Liver (tissue), 3 donors: Measurements from ENCODE around the gene OR52K2.

Source experiments
- EGR1 ChIP-seq, 2 donors: IDR thresholded peaks; 2 replicates each; pipeline ENCODE4 v1.6.1; 2016 to 2018; ENCODE audit warnings: antibody characterized with exemption in 2 of 2, low read depth in 2 of 2
- FOXA1 ChIP-seq: IDR thresholded peaks from 2 replicates; pipeline ENCODE4 v1.6.1; 2016; ENCODE audit warnings: antibody characterized with exemption
- FOXA2 ChIP-seq: IDR thresholded peaks from 2 replicates; pipeline ENCODE4 v1.6.1; 2016; ENCODE audit warnings: antibody characterized with exemption
- GABPA ChIP-seq, 2 donors: IDR thresholded peaks in 1 of 2; conservative IDR thresholded peaks in 1 of 2; 2 replicates each; pipeline ENCODE4 v1.6.1; 2016; ENCODE audit warnings: antibody characterized with exemption in 2 of 2, mild to moderate bottlenecking in 1 of 2, moderate library complexity in 1 of 2
- HNF4G ChIP-seq: IDR thresholded peaks from 2 replicates; pipeline ENCODE4 v1.6.1; 2016; ENCODE audit warnings: antibody characterized with exemption
- RAD21 ChIP-seq, 2 donors: IDR thresholded peaks; 2 replicates each; pipeline ENCODE4 v1.6.1; 2016; ENCODE audit warnings: antibody characterized with exemption in 2 of 2, mild to moderate bottlenecking in 2 of 2
- TF ChIP-seq, protein P1 (sequence below): fragments of 150-350 bp; IDR thresholded peaks from 2 replicates; pipeline ENCODE4 v1.5.1; 2017; ENCODE audit warnings: improper control_type of control experiment, low read depth, low read length; ENCODE audit not compliant: missing input control
- TF ChIP-seq, protein P2 (sequence below): IDR thresholded peaks from 2 replicates; pipeline ENCODE4 v1.6.1; 2016; ENCODE audit warnings: antibody characterized with exemption
- TF ChIP-seq, protein P3 (sequence below): IDR thresholded peaks from 2 replicates; pipeline ENCODE4 v1.6.1; 2016; ENCODE audit warnings: antibody characterized with exemption, mild to moderate bottlenecking
- TF ChIP-seq, protein P4 (sequence below): IDR thresholded peaks from 2 replicates; pipeline ENCODE4 v1.6.1; 2016; ENCODE audit warnings: antibody characterized with exemption
- donor health status: healthy.
- donor health status: healthy.

DNA sequence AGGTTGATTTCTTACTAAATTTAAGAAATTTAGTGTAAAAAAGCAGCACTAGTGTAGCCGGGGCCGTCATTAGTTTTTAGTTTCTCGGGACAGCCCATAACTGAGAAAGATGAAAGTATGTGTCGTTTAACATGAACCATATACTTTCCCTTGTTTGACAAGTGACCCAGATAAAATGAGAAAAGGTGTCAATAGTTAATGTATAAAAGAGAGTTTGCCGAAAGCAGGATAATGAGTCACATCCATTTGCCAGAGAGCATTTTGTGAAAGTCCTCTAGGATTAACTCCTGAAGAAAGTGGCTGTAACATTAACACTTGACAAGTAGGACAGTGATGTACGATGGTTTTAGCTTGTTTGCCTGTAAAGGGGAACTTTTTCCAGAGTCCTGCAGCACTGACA, 46.9 kb downstream of the OR52K2 start:
- TF ChIP-seq, protein P1, sequence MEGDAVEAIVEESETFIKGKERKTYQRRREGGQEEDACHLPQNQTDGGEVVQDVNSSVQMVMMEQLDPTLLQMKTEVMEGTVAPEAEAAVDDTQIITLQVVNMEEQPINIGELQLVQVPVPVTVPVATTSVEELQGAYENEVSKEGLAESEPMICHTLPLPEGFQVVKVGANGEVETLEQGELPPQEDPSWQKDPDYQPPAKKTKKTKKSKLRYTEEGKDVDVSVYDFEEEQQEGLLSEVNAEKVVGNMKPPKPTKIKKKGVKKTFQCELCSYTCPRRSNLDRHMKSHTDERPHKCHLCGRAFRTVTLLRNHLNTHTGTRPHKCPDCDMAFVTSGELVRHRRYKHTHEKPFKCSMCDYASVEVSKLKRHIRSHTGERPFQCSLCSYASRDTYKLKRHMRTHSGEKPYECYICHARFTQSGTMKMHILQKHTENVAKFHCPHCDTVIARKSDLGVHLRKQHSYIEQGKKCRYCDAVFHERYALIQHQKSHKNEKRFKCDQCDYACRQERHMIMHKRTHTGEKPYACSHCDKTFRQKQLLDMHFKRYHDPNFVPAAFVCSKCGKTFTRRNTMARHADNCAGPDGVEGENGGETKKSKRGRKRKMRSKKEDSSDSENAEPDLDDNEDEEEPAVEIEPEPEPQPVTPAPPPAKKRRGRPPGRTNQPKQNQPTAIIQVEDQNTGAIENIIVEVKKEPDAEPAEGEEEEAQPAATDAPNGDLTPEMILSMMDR: no peak
- TF ChIP-seq, protein P2, sequence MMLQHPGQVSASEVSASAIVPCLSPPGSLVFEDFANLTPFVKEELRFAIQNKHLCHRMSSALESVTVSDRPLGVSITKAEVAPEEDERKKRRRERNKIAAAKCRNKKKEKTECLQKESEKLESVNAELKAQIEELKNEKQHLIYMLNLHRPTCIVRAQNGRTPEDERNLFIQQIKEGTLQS: no peak
- TF ChIP-seq HNF4G (no peak), FOXA1 (no peak), GABPA (IDR thresholded peaks at IDR 0.05 in 1 of 2, conservative IDR thresholded peaks at IDR 0.05 in 1 of 2) (no peak), RAD21 (IDR thresholded peaks at IDR 0.05) (no peak), EGR1 (IDR thresholded peaks at IDR 0.05; ENCODE audit: low read depth in 2 of 2) (no peak), FOXA2 (no peak)
- TF ChIP-seq, protein P3, sequence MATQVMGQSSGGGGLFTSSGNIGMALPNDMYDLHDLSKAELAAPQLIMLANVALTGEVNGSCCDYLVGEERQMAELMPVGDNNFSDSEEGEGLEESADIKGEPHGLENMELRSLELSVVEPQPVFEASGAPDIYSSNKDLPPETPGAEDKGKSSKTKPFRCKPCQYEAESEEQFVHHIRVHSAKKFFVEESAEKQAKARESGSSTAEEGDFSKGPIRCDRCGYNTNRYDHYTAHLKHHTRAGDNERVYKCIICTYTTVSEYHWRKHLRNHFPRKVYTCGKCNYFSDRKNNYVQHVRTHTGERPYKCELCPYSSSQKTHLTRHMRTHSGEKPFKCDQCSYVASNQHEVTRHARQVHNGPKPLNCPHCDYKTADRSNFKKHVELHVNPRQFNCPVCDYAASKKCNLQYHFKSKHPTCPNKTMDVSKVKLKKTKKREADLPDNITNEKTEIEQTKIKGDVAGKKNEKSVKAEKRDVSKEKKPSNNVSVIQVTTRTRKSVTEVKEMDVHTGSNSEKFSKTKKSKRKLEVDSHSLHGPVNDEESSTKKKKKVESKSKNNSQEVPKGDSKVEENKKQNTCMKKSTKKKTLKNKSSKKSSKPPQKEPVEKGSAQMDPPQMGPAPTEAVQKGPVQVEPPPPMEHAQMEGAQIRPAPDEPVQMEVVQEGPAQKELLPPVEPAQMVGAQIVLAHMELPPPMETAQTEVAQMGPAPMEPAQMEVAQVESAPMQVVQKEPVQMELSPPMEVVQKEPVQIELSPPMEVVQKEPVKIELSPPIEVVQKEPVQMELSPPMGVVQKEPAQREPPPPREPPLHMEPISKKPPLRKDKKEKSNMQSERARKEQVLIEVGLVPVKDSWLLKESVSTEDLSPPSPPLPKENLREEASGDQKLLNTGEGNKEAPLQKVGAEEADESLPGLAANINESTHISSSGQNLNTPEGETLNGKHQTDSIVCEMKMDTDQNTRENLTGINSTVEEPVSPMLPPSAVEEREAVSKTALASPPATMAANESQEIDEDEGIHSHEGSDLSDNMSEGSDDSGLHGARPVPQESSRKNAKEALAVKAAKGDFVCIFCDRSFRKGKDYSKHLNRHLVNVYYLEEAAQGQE: no peak
- TF ChIP-seq, protein P4, sequence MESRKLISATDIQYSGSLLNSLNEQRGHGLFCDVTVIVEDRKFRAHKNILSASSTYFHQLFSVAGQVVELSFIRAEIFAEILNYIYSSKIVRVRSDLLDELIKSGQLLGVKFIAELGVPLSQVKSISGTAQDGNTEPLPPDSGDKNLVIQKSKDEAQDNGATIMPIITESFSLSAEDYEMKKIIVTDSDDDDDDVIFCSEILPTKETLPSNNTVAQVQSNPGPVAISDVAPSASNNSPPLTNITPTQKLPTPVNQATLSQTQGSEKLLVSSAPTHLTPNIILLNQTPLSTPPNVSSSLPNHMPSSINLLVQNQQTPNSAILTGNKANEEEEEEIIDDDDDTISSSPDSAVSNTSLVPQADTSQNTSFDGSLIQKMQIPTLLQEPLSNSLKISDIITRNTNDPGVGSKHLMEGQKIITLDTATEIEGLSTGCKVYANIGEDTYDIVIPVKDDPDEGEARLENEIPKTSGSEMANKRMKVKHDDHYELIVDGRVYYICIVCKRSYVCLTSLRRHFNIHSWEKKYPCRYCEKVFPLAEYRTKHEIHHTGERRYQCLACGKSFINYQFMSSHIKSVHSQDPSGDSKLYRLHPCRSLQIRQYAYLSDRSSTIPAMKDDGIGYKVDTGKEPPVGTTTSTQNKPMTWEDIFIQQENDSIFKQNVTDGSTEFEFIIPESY: no peak
